ENCODE results near the gene ATE1. TPM values are rescaled to one million over a fixed set of nuclear protein-coding genes. Genes with fewer than 3 reads are reported as not detected.

ATE1 gene
- total and polyA plus RNA-seq, 10 of the 15 experiments (the other 5 are each of a cell fraction or from before 2014, with no cell fraction given) = 4.3 to 22.7 (median 15.9) TPM

DNA sequence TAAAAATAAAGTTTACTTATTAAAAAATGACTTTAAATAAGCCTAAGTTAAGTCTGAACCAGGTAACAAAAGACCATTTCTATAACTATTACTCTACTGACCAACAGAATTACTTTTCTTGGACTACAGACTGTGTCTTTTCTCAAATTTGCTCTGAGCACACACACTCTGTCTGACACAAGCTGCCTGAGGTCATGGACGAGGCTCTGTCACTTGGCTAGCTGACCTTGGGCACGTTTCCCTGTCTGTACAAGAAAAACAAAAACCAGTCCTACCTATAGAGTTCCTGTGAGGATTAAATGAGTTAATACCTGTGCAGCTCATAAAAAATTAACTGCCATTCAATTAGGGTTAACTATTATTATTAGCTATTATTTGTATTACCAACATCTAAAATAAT, 22.9 kb downstream of the ATE1 start:
- no peak overlapping the region for H3K27ac ChIP-seq (ENCODE audit: control insufficient read depth, insufficient read depth)
- no peak overlapping the region for H3K4me2 ChIP-seq (ENCODE audit: control insufficient read depth, insufficient read depth)
- no peaks in the 10 kb centered on the region for H3K9me3 ChIP-seq (replicated peaks; ENCODE audit: control insufficient read depth, insufficient read depth, low read length)
- in situ Hi-C loops (cut with MboI) = loop anchor here (5.0 kb wide), 1 partner anchor 963 kb away; no protein-coding TSS in a partner anchor
- H3K9ac ChIP-seq (ENCODE audit: control insufficient read depth, insufficient read depth, low read length) = no peak overlapping the region
- H3K4me3 ChIP-seq = no peak overlapping the region
- H3K36me3 ChIP-seq (ENCODE audit: control insufficient read depth in 2 of 2, insufficient read depth in 2 of 2, low read length in 1 of 2) = peaks cover 0 to 9% of the 10 kb centered on the region in 2 experiments; a peak in 2 of 4 replicates
- TF ChIP-seq YBX1 (IDR thresholded peaks at IDR 0.05) (no peak), MXI1 (IDR thresholded peaks at IDR 0.05; ENCODE audit: low read depth, low read length) (no peak), HDAC6 (IDR thresholded peaks at IDR 0.05; ENCODE audit: unreplicated experiment) (no peak), ATF7 (IDR thresholded peaks at IDR 0.05; ENCODE audit: low read depth) (no peak)
- TF ChIP-seq, protein P1, sequence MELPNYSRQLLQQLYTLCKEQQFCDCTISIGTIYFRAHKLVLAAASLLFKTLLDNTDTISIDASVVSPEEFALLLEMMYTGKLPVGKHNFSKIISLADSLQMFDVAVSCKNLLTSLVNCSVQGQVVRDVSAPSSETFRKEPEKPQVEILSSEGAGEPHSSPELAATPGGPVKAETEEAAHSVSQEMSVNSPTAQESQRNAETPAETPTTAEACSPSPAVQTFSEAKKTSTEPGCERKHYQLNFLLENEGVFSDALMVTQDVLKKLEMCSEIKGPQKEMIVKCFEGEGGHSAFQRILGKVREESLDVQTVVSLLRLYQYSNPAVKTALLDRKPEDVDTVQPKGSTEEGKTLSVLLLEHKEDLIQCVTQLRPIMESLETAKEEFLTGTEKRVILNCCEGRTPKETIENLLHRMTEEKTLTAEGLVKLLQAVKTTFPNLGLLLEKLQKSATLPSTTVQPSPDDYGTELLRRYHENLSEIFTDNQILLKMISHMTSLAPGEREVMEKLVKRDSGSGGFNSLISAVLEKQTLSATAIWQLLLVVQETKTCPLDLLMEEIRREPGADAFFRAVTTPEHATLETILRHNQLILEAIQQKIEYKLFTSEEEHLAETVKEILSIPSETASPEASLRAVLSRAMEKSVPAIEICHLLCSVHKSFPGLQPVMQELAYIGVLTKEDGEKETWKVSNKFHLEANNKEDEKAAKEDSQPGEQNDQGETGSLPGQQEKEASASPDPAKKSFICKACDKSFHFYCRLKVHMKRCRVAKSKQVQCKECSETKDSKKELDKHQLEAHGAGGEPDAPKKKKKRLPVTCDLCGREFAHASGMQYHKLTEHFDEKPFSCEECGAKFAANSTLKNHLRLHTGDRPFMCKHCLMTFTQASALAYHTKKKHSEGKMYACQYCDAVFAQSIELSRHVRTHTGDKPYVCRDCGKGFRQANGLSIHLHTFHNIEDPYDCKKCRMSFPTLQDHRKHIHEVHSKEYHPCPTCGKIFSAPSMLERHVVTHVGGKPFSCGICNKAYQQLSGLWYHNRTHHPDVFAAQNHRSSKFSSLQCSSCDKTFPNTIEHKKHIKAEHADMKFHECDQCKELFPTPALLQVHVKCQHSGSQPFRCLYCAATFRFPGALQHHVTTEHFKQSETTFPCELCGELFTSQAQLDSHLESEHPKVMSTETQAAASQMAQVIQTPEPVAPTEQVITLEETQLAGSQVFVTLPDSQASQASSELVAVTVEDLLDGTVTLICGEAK (IDR thresholded peaks at IDR 0.05; ENCODE audit: borderline replicate concordance) = no peak
- SMC1A ChIA-PET (ENCODE audit: uncharacterized antibody, unreplicated experiment) = no interaction called here
- no peaks in the 10 kb centered on the region for H3K4me1 ChIP-seq (ENCODE audit: control insufficient read depth, insufficient read depth, low read length)
- no peak for ATAC-seq
- RAD21 ChIA-PET (ENCODE audit: unreplicated experiment) = interaction anchor here (0.5 to 0.7 kb wide), 3 partner anchors 11 to 52 kb away, joined by 3 to 4 read pairs (median 4); no protein-coding TSS in a partner anchor
- H4K20me1 ChIP-seq (ENCODE audit: control insufficient read depth, insufficient read depth) = no peaks in the 10 kb centered on the region
- no TSS peak for BruUV-seq (replicated peaks)
- intact Hi-C loops (cut with micrococcal nuclease; ENCODE audit: unreplicated experiment) = loop anchor here (5.0 kb wide), 2 partner anchors 153 to 173 kb away; no protein-coding TSS in a partner anchor
- WGBS (ENCODE audit: insufficient coverage, insufficient replicate concordance, low lambda C conversion rate, missing lambda C conversion rate) = 93% methylated on average over 2 of the region's 2 CpGs
- no peak for FAIRE-seq
- POLR2A ChIA-PET = no interaction called here
- DNase-seq (ENCODE audit: low read depth, low spot score) = no peak
- H2AFZ ChIP-seq (ENCODE audit: control insufficient read depth, low read depth, low read length) = no peak overlapping the region
- CTCF ChIA-PET = interaction anchor here (0.6 to 1.1 kb wide), 2 partner anchors 24 to 81 kb away, joined by 3 to 4 read pairs; no protein-coding TSS in a partner anchor
- H3K27me3 ChIP-seq (replicated peaks in 1 of 2; ENCODE audit: control insufficient read depth in 2 of 2, insufficient read depth in 2 of 2, low read length in 1 of 2) = no peaks in the 10 kb centered on the region
- no peaks in the 10 kb centered on the region; the same call in 1 of the 2 replicates for H3K79me2 ChIP-seq (ENCODE audit: control insufficient read depth, insufficient read depth, low read length)

Data from GM12878 (cell line).